OCI-M2 (cell line): ENCODE measurements around the gene ALAS2.
"Not testable (repeated sequence)": the region's sequence is repeated elsewhere in the genome, so short reads cannot be mapped to it uniquely, and the experiment has no call there.

ENCODE experiments used
- DNase-seq: peaks from one replicate; lab custom pipeline; 2025; ENCODE audit not compliant: unreplicated experiment; lab: John Stamatoyannopoulos, UW

The ALAS2 gene

GRCh38 chrX:55030271-55031205 is at the start of gene ALAS2:
Gene ALAS2, minus strand, starts transcription at chrX:55030977. Its CDS starts 4,977 bp downstream, at chrX:55026000.
- no peak for DNase-seq

- DNase-seq, result no peak
These were observed 44.2 kb upstream of the ALAS2 start, which contains the start of gene PAGE2B for GRCh38 chrX:55074851-55075467. Gene PAGE2B, plus strand, starts transcription at chrX:55075030. Its CDS starts 1,012 bp downstream, at chrX:55076042.

GRCh38 chrX:55072286-55072685 is 41.5 kb upstream of the ALAS2 start:
- DNase-seq, result no peak

- not testable (repeated sequence) for DNase-seq
These were observed 36.4 kb upstream of the ALAS2 start for GRCh38 chrX:55067180-55067579.

- DNase-seq, result no peak
These were observed 27.0 kb upstream of the ALAS2 start for GRCh38 chrX:55057675-55058249.

- no peak for DNase-seq
These were observed 26.3 kb upstream of the ALAS2 start for GRCh38 chrX:55056820-55057674.

GRCh38 chrX:55050599-55050998 is 19.8 kb upstream of the ALAS2 start:
- DNase-seq, result not testable (repeated sequence)

GRCh38 chrX:55041514-55041913 is 10.7 kb upstream of the ALAS2 start:
- DNase-seq, result no peak

GRCh38 chrX:55039471-55039870 is 8.7 kb upstream of the ALAS2 start:
- DNase-seq, result no peak

- no peak for DNase-seq
These were observed 2.7 kb upstream of the ALAS2 start for GRCh38 chrX:55033429-55033828.

- DNase-seq, result no peak
These were observed 1.5 kb downstream of the ALAS2 start for GRCh38 chrX:55029291-55029690.

GRCh38 chrX:55028611-55029010 is 2.2 kb downstream of the ALAS2 start:
- no peak for DNase-seq

GRCh38 chrX:55028040-55028439 is 2.7 kb downstream of the ALAS2 start:
- peak; percentile 48 for DNase-seq

GRCh38 chrX:55026840-55027239 is 3.9 kb downstream of the ALAS2 start:
- DNase-seq, result no peak

GRCh38 chrX:55026143-55026542 is 4.6 kb downstream of the ALAS2 start:
- DNase-seq, result no peak

GRCh38 chrX:55014897-55015299 is 15.9 kb downstream of the ALAS2 start:
- DNase-seq, result peak; percentile 84

GRCh38 chrX:55011294-55011693 is 19.5 kb downstream of the ALAS2 start:
- no peak for DNase-seq

GRCh38 chrX:55008571-55009358 is 22.0 kb downstream of the ALAS2 start:
- no peak for DNase-seq

GRCh38 chrX:55007656-55008055 is 23.1 kb downstream of the ALAS2 start:
- DNase-seq, result no peak
